A673 (cell line): ENCODE data around the gene EEFSEC.

Experiments used
- CTCF ChIP-seq: fragments of 300-800, 200-600 bp; sonication (generic); conservative IDR thresholded peaks from 2 replicates; pipeline ENCODE4 v1.5.1; 2017; ENCODE audit warnings: low read depth, mild to moderate bottlenecking, antibody characterized with exemption, low read length, moderate library complexity, mixed read lengths
- EZH2 ChIP-seq: fragments of 200-600 bp; sonication (generic); IDR thresholded peaks from 2 replicates; pipeline ENCODE4 v1.6.1; 2017; ENCODE audit warnings: borderline replicate concordance, low read depth, mild to moderate bottlenecking, mixed read lengths, antibody characterized with exemption, low read length; ENCODE audit not compliant: poor library complexity, severe bottlenecking

GRCh38 chr3:128383316-128384235, 230.3 kb downstream of the EEFSEC start:
- no peak for TF ChIP-seq CTCF
- no peak for TF ChIP-seq EZH2
